HG03469 (cell line): ENCODE results near the gene ACTN1.

Experiments used
- ATAC-seq: cut with Tn5 transposase; IDR thresholded peaks from one replicate; pipeline ENCODE4 v1.9.1; 2021; ENCODE audit warnings: mild to moderate bottlenecking, moderate library complexity, moderate number of reproducible peaks; ENCODE audit not compliant: unreplicated experiment

ACTN1 gene

DNA sequence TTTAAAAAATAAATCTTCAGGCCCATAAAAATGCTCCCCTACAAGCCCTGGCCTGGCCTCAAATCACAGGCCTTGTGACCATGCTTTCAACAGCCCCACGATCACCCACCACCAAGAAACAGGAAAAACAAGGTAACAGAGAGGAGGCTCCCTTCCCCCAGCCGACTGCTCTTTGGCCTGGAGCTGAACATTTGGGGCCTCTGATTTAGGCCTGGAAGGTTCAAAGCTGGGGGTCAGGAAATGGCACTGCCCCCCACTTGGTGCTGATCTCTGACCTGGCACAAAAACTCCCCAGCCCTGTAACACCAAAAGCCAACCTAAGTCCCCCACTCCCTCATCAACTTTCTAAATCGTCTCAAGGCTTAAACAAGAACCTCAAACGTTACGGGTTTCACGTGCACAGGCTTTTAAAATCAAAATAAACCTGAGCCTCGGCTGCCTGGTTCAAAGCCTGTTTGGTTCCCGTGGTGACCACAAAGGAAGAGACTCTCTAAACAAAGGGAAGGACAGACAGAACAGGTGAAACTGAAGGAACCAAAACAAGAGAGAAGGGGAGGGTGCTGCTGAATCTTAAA lies 9.0 kb downstream of the ACTN1 start:
- ATAC-seq, result no peak

DNA sequence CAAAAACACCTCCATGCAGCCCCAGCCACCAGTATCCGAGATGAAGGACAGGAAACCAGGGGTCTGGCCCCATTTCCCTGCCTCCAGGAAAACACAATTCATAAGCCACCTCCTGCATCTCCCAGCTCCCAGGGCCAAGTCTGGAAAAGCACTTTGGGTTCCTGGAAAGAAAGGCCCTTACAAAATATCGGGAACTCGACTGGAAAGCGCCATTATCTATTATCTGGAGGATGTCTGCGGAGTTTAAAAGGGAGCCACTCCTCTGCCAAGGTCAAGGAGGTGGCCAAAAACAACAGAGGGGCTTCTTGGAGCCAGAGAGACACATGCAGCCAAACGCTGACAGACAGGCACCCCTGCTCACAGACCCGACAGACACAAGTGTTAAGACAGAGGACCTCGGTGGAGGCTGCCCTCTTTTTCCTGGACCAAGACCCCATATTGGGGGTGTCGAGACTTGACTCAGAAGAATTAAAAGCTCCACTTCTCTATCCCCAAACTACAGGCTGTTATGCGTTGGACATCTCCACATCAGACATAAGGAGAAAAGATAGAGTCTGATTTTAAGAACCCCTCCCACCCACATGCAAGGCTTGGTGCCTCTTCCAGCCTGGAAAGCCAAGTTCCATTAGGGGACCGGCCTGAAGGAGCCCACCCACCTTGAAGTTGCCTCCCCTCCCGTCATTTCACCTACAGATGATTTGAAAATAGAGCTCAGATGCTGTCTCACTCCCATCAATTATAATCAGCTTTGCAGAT lies 9.6 kb downstream of the ACTN1 start:
- no peak for ATAC-seq

DNA sequence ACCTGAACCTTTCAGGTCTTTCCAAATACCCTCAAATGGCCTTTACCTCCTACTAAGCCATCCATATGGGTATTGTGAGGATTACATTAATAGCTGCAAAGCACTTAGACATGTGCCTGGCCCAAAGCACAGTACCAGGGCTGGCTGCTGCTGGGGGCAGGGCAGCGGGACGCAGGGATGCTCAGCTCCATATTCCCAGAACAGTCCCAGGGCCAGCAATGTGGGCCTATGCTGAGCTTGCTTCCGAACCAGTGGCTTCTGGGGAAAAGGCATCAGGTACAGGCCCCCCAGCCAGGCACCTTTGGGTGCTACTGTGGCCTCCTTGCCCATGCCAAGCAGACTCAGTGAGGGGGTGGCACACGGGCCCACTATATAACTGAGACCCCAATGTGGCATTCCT lies 10.4 kb downstream of the ACTN1 start:
- ATAC-seq, result no peak

DNA sequence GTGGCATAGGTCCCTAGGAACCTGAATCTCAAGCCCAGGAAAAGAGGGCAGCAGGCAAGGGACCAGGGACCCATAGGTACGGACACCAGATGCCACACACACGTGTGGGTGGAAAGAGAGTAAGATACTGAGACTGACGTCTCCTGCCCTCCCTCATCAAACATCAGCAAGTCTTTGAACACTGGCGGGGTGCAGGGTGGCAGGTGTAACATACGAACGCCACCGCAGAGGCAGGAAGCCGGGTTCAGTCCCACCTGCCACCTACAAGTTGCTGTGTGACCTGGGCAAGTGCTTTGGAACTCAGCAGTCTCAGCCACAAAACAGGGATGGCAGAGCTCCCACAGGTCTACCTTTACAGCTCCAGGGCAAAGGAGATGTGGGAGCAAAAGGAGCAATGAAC lies 11.1 kb downstream of the ACTN1 start:
- no peak for ATAC-seq

DNA sequence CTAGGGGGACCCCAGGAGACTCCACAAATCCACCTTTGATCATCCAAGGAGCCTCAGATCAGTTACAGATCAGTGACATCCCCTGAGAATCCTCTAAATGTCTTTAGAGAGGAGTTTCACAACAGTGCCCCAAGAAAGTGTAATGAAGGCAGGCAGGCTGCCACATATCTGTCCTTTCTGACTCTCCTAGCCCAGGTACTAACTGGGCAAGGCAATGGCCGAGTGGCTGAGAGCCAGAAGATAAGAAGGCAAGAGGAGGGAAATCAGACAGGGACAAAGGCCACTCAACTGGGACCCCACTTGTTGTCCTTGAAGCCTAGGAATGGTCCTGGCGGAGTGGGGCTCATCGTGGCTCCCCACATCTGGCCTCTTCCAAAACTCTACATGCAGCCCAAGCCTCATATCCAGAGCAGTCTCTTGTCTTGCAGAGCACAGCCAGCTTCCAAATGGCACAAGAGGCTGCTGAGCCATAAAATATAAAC lies 11.6 kb downstream of the ACTN1 start:
- ATAC-seq, result no peak

DNA sequence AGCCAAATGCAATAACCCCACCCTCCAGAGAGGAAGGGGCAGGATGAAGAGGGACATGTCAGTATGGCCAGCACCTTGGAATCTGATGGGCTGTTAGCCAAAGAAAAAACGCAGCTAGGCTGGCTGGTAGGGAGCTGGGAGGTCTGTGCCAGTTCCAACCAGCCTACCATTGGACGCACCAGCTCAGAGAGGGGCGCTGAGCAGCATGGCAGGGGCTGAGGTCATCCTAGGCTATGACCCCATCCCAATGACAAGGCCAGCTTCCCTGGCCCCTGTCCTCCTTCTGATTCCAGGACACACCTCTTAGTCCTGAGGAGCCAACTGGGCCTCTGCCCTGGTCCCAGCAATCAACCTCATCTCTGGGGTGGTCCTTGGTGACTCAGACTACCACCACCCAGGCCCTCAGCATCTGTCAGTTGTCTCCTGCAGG lies 12.2 kb downstream of the ACTN1 start:
- ATAC-seq, result no peak

DNA sequence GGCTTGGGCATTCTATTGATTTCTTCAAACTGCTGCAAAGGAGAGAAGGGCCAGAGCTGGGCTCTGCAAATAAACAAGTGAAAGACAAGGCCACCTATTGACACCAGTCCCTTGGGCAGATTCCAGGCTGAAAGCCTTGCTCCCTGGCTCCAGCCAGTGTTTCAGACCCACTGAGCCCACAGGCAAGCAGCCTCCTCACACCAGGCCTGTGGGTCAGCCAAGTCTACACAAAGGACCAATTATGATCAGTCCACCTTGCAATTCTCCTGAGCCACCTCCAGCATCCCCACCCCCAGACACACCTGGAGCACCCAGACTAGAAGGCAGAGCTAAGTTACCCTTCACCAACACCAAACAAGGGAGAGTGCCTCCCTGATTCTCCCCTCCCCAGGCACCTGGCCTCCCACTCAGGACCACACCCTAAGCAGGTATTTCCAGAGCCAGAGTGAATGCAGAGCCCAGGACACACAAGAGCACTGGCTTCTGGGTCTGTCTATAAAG lies 13.8 kb downstream of the ACTN1 start:
- ATAC-seq, result no peak

DNA sequence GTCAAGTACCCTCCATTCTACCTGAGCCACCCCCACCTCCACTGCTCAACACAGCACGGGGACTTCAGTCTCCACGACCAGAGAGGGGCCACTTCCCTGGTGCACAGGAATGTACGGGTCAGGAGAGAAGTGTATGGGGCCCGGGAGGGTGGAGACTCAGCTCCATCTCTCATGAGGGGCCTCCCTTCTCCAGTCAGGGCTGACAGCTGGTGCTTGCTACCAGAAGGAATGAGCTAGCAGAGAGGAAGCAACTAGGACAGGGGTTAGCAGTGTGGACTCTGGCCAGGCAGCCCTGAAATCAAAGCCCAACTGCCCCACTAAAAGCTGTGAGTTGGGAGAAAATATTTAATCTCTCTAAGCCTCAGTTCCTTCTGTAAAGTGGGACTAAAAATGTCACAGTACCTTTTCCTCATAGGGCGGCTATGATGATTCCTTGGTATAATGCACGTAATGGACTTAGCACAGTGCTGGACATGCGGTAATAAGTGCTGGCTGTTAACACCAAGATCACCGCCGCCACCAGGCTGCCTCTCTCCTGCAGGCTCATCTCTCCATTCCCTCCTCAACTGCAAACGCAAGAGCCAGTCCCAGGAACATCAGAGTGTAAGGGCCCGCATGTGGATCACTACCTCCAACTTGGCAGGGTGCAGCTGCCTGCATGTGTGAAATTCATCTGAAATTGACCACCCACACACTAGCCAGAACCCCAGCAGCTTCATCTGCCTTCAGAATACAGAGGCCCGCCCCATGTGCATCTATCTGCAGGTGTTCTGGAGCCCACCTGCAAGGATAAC lies 14.6 kb downstream of the ACTN1 start:
- ATAC-seq, result no peak

DNA sequence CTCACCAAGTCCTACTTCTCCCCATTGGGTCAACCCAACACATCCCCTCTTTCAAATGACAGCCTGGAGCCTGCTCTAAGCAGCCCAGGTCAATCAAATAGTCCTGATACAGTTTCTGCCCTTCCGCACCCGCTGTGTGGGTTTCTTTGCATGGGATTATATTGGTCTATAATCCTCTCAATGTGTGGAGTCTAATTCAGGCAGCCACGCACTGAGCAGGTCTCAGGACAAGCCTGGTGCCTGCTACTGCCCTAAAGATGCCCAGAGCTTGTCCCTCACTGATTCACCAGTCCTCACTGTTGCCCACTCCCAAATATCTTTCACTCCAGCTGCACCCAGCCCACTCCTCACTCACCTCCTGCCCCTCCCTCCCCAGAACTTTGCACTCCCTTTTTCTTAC lies 16.4 kb downstream of the ACTN1 start:
- no peak for ATAC-seq

DNA sequence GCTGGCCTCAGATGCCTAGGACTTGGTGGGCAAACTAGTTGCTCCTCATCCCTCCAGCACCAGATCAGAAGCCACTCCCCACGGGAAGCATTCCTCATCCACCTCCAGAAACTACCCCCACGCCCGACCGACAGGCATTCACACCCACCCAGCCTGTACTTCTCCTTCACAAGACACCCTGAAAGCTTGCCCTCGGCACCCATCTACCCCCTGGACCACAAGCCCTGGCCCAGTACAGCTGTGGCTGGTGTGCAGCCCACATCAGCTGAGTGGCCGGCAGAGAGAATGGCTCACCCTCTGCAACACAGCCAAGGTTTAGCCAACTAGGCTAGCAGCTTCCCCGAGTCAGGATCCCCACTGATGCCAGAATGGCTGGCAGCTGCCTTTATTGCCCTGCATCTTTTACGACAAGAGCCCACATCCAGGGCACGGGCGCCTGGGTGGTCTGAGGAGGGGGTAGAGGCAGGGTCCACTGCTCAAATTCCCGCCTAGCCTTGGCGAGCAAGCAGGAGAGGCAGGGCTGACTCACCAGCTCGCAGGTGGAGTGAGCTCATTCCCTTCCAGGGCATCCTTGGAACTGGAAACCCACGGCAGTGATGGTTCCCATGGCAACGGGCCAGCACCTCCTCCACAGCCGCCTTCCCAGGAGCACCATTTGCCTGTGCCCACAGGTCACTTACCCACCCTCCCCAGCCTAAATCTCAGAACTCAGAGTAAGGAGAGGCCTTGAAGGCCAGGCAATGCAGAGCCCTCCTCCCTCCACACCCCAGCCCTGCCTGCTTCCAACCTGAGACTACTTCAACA lies 17.1 kb downstream of the ACTN1 start:
- ATAC-seq, result no peak

DNA sequence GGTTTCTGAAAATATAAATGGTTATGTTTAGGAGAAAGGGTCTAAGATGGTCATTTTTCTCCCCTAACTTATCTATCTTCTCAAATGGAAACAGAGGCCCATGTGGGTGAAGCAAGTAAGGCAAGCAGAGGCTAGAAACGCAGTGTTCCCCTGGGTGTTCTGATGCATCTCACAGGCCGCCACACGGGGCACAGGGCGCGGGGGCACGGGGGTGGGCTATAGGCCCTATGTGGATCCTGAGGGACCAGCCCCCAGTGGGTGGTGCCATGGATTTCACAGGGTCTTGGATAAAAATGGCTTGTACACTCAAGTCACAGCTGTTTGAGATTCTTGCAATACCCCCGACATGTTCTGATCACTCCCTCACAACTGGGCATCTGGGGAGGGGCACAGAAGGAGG lies 17.7 kb downstream of the ACTN1 start:
- ATAC-seq, result no peak

DNA sequence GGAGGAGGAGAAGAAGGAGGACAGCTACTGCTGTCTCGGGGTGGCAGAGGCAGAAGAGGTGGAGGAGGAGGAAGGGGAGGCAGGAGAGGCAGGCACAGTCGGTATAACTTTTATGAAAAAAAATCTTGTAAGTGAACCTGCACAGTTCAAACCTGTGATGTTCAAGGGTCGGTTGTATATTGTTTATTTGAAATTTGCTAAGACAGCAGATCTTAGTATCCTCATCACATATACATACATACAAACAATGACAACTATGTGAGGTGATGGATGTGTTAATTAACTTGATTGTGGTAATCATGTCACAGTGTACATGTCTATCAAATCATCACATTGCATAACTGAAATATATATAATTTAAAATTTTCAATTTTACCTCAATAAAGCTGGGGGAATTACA lies 19.0 kb downstream of the ACTN1 start:
- ATAC-seq, result no peak

DNA sequence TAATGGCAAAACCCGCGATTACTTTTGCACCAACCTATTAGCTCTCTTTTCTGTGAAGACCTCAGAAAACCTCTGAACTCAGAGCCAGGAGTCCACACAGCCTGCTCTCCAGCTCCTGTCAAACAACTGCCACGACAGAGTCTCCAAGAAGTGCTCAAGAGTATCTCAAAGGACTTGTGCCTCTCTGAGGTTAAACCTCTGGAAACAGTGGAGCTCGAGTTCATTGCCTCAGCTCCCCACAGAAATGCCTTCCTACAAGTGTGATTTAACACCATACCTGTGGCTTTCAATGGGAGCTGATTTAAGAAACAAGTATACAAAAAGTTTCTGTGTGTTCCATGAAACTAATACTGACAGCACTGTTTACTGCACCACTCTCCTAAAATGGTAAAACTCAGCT lies 20.1 kb downstream of the ACTN1 start:
- no peak for ATAC-seq

DNA sequence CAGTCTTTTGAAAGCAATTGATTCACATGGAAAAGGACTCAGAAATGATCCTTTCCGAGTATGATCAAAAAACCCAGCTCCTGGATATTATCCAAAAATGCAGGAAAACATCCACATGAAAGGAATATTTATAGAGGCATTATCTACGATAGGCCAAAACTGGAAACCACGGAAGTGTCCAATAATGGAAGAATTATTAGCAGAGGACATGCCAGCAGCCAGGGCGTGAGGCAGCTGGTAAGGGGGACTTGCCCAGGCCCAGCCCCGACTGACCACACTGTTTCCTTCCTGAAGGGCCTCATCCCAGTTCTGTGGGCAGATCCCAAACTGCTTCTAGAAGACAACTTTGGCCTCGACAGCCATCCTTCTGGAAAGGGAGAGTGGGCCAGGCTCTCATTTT lies 20.5 kb downstream of the ACTN1 start:
- ATAC-seq, result no peak

DNA sequence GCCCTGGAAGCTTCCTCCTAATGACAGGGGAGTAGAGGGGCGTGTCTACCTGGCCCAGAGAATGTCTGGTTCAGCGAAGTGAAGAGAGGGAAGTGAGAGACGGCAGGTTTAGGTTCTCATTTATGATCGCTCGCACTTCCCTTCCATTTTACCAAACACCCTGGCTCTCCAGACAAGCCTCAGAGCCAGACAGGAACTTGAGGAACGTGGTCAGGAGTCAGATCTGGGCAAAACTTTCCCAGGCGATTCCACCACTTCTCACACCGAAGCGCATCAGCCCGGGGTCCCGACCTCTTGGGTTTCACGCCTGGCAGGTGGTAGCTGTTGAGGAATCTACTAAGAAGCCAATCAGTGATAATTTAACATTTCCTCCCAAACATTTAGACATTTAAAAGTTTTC lies 21.3 kb downstream of the ACTN1 start:
- ATAC-seq, result no peak

DNA sequence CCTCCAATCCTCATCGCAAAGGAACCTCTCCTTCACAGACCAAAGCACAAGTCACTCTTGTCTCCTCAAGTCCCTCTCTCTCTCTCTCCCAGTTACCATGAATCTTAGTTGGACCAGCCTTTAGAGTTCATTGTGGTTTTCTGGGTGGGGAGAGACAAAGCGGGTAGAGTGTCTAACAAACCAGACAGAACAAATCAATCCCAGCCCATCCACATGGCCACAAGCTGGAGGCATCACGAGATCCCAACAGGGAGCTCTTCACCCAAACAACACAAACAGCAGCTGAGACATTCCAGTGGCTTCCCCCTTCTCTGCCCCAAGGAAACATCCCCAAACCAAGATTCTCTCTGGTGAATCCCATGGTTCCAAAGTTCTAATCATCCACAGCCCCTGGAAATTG lies 22.4 kb downstream of the ACTN1 start:
- ATAC-seq, result no peak

DNA sequence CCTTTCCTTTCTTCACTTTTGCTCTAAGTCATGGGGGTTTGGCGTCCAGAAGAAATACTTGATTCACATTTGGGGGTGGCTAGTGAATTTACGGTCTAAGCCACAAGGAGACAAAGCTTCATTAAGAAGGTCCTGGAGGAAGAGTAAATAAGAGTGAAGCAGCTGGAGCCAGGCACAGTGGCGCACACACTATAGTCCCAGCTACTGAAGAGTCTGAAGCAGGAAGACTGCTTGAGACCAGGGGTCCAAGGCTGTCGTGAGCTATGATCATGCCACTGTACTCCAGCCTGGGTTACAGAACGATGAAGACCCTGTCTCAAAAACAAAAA lies 23.3 kb downstream of the ACTN1 start:
- no peak for ATAC-seq

DNA sequence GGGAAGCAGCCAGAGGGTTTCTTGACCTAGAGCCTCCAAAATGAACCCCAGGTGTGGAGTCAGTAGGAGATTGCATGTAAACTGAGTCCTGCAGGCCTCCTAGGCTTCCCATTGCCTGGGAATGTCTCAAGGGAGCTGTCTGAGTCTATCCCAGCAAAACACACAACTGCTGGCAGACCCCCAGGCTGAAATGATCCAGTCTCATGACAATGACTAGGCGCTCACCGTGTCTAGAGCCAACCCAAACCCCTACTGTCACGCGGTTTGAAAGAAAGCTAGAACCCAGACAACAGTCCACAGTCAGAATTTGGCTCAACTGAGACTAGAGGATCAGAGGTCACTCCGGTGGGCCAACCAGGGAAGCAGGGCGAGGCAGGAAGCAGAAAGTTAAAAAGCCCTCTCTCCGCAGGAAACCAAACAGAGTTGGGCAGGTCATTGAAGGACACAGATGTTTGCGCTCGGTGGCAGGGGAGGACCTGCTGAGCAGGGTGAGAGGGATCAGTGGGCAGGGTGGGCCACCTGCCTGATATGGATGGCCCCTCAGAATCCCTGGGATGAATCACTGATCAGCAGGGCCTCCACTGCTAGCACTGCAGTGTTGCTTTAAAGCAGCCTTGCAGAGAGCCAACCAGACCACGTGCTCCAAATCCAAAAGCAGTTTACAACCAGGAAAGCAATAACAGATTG lies 23.8 kb downstream of the ACTN1 start:
- ATAC-seq, result no peak

DNA sequence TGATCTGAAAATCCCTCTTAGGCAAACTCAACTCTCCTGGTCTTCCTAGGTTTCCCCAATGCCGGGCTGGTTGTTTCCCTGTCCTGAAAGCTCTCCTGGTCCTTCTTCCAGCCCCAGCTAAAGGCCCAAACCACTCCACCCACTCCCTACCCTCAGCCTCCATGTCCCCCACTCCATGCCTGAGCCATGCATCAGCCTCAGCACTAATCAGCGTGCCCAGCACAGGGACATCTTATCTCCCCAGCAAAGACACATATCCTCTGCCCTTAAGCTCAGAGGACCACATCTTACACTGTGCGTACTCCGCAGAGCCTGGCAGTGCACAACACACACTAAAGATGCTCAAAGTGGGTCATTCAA lies 25.9 kb downstream of the ACTN1 start:
- ATAC-seq, result no peak

DNA sequence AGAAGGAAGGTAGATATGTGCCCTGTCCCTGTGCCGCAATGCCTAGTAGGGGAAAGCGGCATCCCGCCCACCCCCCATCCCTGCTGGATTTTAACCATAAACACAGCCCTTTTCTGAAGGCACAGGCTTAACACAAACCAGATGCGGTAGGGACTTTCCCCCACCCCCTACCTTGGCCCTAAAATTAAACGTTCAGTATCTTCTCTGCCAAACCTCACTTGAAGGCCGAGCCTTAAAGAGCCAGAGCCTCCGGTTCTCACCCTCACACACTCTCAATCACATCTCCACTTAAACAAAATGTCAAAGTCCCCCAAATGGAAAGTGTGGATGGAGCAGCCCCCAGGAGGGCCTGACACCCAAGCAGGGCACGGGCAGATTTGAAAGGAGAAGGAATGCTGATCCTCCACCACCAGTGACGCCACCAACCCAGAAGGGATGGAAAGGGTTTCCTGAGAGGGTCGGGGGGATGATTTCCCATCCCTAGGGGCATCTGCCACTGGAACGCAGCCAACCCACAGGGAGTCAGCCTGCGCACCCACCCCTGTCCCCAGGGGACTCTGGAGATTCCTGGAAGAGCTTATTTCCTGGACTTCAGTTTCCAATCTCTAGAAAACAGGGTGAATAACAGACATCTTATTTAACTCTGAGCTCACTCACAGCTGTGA lies 26.4 kb downstream of the ACTN1 start:
- ATAC-seq, result no peak
